ENCODE data around the gene C11orf68.

The C11orf68 gene

DNA sequence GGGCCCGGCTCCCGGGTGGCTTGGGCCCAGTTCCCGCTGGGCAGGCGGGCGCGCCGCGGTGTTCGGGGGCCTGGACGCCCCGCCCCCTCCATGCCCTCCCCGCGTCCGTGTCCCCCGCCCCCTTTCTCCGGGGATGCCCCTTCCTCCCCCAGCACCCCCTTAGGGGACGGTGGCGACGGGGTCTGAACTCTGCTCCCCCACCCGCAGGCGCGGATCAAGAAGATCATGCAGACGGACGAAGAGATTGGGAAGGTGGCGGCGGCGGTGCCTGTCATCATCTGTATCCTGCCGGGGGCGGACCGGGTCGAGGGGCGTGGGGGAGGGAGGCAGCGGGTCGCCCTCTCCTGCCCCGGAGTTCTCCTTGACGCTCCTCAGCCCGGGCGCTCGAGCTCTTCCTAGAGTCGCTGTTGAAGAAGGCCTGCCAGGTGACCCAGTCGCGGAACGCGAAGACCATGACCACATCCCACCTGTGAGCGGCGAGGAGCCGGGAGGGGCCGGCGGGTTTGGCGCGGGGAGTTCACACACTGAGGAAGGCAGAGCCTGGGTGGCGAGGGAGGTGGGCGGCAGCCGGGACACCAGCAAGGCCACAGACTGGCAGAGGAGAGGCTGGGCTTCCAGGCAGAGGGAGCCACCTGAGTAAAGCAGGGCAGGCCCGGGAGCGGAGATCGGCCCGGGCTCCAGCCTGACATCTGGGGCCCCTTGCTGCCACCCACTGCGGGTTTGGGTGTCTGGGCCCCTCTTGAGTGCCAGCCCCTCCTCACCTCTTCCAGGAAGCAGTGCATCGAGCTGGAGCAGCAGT, 910 bp upstream of the C11orf68 start:
- peak overlapping the region; percentile 84 for H3K4me3 ChIP-seq (ENCODE audit: low read depth, low read length)

GRCh38 chr11:65919141-65919572, 295 bp upstream of the C11orf68 start, which contains the start of gene DRAP1:
DRAP1 (plus strand) TSS chr11:65919426; CDS start chr11:65919502, 76 bp downstream.
- peak within 1 kb of the TSS; percentile 84 for H3K4me3 ChIP-seq (ENCODE audit: low read depth, low read length)
- TF ChIP-seq, protein P1, sequence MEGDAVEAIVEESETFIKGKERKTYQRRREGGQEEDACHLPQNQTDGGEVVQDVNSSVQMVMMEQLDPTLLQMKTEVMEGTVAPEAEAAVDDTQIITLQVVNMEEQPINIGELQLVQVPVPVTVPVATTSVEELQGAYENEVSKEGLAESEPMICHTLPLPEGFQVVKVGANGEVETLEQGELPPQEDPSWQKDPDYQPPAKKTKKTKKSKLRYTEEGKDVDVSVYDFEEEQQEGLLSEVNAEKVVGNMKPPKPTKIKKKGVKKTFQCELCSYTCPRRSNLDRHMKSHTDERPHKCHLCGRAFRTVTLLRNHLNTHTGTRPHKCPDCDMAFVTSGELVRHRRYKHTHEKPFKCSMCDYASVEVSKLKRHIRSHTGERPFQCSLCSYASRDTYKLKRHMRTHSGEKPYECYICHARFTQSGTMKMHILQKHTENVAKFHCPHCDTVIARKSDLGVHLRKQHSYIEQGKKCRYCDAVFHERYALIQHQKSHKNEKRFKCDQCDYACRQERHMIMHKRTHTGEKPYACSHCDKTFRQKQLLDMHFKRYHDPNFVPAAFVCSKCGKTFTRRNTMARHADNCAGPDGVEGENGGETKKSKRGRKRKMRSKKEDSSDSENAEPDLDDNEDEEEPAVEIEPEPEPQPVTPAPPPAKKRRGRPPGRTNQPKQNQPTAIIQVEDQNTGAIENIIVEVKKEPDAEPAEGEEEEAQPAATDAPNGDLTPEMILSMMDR (IDR thresholded peaks at IDR 0.05; ENCODE audit: low read depth, low read length) = no peak

More for the DNA sequence above, 910 bp upstream of the C11orf68 start:
- TF ChIP-seq, protein P1 (IDR thresholded peaks at IDR 0.05; ENCODE audit: low read depth, low read length) = no peak

DNA sequence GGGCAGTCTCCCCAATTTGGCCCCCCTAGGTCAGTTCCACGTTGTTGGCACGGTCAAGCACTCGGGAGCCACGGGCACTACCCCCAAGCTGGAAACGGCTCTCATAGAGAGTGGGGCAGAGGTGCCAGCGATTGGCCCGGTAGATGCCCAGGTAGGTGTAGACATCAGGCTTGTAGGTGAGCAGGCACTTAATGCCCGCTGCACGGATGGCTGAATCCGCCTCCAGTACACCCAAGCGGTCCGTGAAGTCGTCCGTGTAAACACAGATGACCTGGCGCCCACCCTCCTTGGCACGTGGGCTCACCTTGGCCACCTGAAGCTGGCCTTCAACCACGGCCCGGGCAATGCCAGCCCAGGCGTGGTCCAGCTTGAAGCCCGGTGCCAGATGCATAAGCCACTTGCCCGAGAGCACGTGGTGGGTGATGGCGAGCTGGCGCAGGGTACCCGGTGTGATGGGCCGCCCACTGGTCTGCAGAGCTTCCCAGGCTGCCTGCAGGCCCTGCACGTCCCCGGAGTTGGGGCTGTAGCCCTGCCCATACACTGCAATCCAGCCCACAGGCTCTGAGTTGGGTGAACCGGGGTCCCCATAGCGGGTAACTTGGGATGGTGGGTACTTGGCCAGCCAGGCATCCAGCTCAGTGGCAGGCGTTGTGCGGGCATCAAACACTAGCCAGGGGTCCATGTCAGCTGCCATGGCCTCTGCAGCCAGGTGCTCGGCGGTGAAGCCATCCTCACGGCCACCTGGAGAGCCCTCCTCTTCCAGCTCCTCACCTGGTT, 1.2 kb downstream of the C11orf68 start:
- TF ChIP-seq, protein P1 (IDR thresholded peaks at IDR 0.05; ENCODE audit: low read depth, low read length) = no peak
- H3K4me3 ChIP-seq (ENCODE audit: low read depth, low read length) = peak overlapping the region; percentile 76

DNA sequence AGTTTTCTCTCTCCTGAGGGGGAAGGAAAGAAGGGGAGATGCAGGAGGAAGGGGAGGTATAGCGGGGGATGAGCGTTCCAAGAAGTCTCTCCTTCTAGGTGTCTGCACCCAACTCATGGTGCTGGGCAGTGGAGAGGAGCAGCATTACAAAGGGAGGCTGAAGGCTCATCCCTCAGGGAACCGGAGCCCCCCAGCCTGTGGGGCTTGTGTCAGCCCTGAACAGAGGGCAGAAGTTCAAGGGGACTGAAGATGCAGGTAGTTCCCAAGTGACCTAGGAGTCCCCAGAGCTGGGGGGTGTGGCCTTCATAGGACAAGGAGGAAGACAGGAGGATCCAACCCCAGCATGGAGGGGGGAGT, 1.8 kb downstream of the C11orf68 start:
- TF ChIP-seq, protein P1 (IDR thresholded peaks at IDR 0.05; ENCODE audit: low read depth, low read length) = no peak
- H3K4me3 ChIP-seq (ENCODE audit: low read depth, low read length) = peak overlapping the region; percentile 76

DNA sequence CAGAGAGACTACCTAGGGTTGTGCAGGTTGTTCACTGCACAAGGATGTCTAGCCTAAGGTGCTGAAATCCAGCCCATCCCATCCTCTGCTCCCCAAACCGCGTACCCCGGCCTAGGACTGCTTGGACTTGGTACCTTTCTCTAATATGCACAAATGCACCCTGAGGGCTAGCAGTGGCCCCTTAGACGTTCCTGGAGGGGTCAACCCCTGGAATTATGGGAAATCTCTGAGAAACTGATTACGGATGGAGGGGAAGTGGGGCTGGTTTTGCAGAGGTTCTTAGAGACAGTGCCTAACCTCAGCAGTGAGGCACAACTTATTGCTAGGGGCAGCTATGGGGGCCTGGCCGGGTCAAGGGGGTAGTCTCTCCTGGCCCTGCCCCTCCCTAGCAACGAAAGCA, 2.5 kb downstream of the C11orf68 start:
- TF ChIP-seq, protein P1 (IDR thresholded peaks at IDR 0.05; ENCODE audit: low read depth, low read length) = no peak
- H3K4me3 ChIP-seq (ENCODE audit: low read depth, low read length) = peak overlapping the region; percentile 76

DNA sequence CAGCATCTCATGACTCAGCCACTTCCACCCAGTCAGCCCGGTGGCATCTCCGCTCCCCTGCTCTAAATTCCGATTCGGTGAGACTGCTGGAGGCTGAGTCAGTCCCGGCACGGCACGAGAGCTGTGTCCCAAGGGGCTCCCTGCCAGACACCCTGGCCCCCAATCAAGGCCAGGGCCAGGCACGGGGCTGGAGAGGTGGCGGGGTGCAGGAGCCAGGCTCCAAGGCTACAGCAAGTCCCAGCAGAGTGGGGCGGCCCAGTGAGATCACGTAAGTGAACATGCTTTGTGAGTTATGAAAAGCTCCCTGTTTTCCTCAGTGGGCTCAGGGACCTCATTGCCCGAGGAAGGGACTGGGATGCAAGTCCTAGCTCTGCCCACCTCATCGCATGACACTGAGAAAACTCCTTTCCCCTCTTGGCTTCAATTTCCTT, 3.0 kb downstream of the C11orf68 start:
- H3K4me3 ChIP-seq (ENCODE audit: low read depth, low read length) = peak overlapping the region; percentile 76
- TF ChIP-seq, protein P1 (IDR thresholded peaks at IDR 0.05; ENCODE audit: low read depth, low read length) = no peak

Data from WI38 (cell line).